ENCODE data around the gene PABPC1L.

The PABPC1L gene

DNA sequence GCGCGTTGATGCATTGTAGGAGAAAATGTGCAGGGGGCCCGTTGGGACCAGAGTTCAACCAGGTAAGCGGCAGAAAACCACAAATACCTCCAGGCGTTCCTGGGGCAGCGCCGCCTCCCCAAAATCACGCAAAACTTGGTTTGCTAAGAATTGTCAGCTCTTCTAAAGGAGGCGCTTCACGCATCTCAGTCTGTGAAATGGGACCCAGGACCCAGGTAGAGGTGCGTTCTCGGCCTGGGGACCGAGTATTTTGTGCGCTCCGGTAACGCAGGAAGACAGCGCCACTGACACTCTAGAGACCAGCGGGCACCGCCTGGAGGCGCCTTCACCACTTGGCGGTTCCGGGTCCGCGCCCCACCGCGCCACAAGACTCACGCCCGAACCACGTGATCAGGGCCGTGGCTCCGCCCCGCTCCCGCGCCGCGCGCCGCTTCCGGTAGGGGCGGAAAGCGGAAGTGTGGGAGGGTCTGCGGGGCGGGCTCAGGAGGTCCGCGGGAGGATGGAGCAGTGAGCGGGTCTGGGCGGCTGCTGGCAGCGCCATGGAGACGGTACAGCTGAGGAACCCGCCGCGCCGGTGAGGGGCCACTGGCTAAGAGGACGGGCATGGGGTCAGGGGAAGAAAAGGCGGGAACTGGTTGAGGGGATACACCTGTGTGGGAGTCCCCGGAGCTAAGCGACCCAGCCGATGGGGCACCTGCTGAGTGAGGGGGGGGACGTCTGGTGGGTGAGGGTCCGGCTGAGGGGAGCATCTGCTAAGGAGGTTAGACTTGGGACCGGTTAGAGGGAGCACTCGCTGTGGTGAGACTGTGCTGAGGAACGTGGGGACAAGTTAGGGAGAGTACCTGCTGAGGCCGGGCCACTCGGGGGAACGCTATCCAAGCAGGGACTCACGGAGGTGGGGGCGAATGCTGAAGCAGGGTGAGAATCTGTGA, 56.4 kb downstream of the PABPC1L start, which contains the start of gene STK4:
STK4 (plus strand) TSS at position 483 of the 932 bp plus-strand sequence; CDS start at position 540, 57 bp downstream.
- peak; percentile 90 for DNase-seq (ENCODE audit: low spot score)

DNA sequence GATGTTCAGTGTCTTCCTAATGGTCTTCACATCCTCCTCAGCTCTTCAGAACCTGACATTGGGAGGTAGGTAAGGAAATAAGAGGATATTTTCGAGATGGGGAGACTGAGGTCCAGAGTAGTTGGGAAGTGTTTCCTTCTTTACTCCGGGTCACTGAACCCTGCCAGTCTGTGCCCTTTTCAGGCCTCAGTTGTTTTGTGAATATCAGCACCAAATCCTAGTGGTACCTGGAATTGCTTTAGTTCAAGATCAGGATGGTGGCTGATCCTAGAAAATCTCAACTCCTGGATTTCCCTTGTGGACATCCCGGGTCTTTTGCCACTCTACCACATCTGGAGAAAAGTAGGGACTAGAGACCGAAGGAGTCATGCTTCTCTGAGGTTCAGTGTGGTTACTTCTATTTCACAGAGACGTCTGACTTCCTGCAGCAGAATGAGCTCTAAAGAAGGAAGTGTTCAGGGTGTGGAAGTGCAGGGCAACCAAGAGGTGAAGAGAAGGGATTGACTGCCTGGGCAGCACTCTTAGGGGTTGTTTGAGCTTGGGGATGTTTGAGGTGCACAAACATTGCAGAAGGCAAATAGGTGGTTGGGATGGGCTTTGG, 57.4 kb downstream of the PABPC1L start:
- peak; percentile 41 for DNase-seq (ENCODE audit: low spot score)

DNA sequence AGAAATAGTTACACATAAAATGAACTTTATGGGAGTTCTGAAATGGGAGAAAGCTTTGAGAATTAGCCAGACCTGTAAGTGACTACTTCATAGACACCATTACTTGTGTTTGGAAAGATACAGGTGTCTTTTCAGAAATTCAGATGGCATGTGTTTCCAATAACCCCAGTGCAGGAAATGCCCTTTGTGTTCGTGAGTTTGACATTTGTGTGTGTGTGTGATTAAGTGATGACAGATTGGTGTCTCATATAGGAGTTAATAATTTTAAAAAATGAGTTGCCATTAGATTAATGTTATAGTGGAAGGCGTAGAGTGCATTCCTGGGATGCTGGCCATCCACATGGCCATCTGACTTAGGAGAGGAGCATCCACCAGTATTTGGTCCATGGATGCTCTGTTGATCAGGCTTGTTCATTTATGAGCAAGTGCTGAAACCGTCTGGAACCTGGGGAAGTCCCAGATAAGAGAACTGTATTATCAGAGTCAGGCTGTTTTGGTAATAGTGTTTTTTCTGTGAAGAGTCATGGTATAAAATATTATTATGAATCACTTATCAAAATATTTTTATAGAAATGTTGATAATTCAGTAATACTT, 59.5 kb downstream of the PABPC1L start:
- no peak for DNase-seq (ENCODE audit: low spot score)

DNA sequence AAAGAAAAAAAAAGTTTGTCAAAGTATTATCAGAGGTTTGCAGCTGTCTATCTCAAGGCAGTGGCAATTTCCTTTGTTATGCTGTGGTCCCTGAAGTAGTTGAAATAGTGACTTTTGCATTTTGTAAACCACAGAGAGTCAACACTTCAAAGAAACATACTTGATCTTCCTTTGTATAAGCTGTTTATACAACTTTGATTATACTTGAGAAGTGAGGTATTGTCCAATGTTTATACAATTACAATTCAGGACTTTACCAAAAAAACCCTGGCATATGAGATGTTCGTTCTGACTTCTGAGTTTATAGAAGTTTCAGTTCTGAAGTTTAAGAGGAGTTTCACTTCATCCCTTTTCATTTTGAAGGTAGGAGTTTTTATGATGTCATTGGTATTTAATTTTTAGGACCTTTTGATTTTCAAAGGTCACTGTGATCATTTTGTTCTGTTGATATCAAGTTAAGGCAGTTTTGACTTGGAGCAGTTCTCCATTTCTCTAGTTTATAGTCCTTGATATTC, 60.4 kb downstream of the PABPC1L start:
- no peak for DNase-seq (ENCODE audit: low spot score)

DNA sequence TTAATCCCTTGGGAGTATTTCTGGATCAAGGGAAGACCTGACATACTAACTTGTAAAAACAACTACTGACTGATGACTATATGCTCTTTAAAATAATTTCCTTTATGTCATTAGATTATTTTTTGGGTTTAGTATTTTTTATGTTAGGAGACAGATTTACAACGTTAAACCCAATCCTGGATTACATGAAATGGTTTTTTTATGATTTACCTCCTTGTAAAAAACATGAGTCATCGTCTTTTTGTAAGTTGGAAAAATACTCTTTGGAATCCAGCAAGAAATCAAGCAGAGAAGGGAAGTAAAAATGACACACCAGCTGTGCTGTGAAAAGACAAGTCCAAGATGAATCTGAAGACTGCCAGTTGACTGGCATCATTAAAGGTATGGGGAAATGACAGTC, 63.2 kb downstream of the PABPC1L start:
- no peak for DNase-seq (ENCODE audit: low spot score)

DNA sequence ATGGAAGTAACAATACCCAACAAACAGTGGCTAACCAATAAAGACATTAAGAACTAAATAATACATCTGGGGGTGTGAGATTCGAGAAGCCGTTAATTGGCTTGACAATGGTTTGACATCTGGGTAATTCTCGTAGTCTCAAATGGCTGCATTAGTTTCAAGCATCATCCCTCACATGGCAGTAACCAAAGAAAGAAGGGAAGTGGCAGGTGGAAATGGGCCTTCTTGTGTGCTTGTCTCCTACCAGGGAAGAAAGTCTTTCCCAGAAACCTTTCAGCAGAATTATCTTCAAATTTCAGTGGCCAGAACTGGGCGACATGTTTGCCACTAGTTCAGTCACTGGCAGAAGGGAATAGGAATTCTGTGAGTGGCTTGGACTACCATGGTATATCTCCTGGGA, 66.8 kb downstream of the PABPC1L start:
- no peak for DNase-seq (ENCODE audit: low spot score)

DNA sequence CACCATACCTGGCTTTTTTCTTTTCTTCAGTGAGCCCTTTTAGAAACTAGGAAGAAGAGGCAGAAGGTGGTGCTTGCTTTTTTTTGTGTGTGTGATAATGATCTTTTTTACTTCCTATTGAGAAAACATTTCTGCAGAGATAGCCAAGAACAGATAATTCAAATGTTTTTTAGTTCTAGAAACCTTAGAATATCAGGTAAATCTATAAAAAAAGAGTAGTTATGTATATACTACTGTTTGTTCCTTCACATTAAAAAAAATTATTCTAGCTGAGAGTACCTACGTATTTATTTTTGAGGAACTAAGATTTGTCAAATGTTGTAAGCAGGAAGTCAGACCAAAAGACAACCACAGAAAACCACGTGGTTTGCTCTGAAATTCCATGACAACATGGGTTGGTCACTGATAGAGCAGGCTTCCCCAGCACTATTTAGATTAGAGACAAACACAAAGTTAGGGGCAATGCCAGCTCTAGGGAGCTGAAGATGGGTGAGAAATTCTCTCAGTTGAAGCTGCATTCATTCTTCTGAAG, 69.3 kb downstream of the PABPC1L start:
- peak; percentile 77 for DNase-seq (ENCODE audit: low spot score)

DNA sequence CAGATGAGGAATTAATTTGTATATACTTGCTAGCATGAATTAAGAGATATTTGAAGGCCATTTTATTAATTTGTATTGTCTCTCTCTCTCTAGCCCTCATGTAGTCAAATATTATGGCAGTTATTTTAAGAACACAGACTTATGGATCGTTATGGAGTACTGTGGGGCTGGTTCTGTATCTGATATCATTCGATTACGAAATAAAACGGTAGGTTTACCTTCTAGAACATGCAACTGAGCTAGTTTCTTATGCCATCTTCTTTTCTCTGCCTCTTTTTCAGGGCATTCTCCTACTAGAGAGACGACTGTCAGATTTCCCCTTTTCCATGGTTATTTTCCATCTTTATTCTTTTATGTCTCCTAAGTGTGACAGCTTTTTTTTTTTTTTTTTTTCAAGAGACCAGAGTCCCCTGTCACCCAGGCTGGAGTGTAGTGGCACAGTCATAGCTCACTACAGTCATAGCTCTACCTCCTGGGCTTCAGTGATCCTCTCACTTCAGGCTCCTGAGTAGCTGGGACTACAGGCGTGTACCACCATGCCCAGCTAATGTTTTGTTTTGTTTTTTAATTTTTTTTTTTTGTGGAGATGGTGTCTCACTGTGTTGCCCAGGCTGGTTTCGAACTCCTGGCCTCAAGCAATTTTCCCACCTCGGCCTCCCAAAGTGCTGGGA, 72.0 kb downstream of the PABPC1L start:
- no peak for DNase-seq (ENCODE audit: low spot score)

DNA sequence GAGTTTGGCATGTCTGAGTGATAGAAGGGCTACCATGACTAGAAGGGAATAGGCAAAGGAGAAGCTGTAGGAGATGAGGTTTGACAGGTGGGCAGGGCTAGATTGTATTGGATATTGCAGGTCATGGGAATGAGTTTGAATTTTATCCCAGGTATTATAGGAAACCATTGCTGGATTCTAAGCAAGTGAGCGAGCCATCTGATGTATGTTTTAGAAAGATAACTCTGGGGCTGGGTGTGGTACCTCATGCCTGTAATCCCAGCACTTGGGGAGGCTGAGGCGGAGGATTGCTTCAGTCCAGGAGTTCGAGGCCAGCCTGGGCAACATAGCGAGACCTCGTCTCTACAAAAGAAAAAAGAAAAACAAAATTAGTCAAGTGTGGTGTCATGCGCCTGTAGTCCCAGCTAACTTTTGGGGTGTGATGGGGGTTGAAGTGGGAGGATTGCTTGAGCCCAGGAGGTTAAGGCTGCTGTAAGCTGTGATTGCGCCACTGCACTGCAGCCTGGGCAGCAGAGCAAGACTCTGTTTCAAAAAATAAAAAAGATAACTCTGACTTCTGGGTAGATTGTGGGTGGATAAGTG, 73.3 kb downstream of the PABPC1L start:
- no peak for DNase-seq (ENCODE audit: low spot score)

DNA sequence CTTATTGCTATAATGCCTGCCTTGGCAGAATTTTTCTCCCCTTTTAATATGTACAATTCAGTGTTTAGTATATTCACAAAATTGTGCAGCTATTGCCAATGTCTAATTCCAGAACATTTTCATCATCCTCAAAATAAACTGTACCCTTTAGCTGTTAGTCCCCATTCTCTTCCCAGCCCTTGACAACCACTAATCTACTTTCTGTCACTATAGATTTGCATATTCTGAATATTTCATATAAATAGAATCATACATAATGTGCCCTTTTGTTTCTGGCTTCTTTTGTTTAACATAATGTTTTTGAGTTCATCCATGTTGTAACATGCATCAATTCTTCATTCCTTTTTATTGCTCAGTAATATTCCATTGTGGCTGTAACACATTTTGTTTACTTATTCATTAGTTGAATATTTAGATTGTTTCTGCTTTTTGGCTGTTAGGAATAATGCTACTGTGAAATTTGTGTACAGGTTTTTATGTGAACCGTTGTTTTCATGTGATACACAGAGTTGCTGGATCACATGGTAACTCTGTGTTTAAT, 78.8 kb downstream of the PABPC1L start:
- DNase-seq (ENCODE audit: low spot score), result no peak

Data from germinal center (tissue), 1 donor.